GM12865 (cell line): ENCODE measurements around the gene ADCY1.

Source experiments
- DNase-seq: peaks from one replicate; pipeline ENCODE4 v3.0.0; 2010; ENCODE audit warnings: low read depth
- H3K4me3 ChIP-seq: 2 replicates; pipeline ENCODE4 v1.5.1; 2011; ENCODE audit warnings: mild to moderate bottlenecking, low read depth, low read length, control low read depth
- CTCF ChIP-seq: IDR thresholded peaks from 2 replicates; pipeline ENCODE4 v1.5.1; 2011; ENCODE audit warnings: low read length, control low read depth, low read depth, inconsistent platforms; ENCODE audit not compliant: insufficient read depth; ENCODE audit errors: missing control alignments

The ADCY1 gene

GRCh38 chr7:45670717-45671116 is 96.5 kb downstream of the ADCY1 start:
- DNase-seq: no peak
- no peak for TF ChIP-seq CTCF
- H3K4me3 ChIP-seq: no peak overlapping the region

GRCh38 chr7:45677311-45677900 is 103.2 kb downstream of the ADCY1 start:
- no peak for TF ChIP-seq CTCF
- H3K4me3 ChIP-seq: no peak overlapping the region
- no peak for DNase-seq

GRCh38 chr7:45679516-45679915 is 105.3 kb downstream of the ADCY1 start:
- no peak overlapping the region for H3K4me3 ChIP-seq

GRCh38 chr7:45680776-45681175 is 106.6 kb downstream of the ADCY1 start:
- no peak for DNase-seq

More at GRCh38 chr7:45679516-45679915, 105.3 kb downstream of the ADCY1 start:
- TF ChIP-seq CTCF: no peak
- DNase-seq: no peak

GRCh38 chr7:45681596-45682357 is 107.6 kb downstream of the ADCY1 start:
- TF ChIP-seq CTCF: no peak
- H3K4me3 ChIP-seq: no peak overlapping the region
- DNase-seq: no peak

More at GRCh38 chr7:45680776-45681175, 106.6 kb downstream of the ADCY1 start:
- no peak for TF ChIP-seq CTCF
- H3K4me3 ChIP-seq: no peak overlapping the region

- TF ChIP-seq CTCF: no peak
- no peak overlapping the region for H3K4me3 ChIP-seq
- no peak for DNase-seq
Observed at GRCh38 chr7:45682358-45682735, 108.2 kb downstream of the ADCY1 start.
